T-helper 2 cell treated with Interferon-gamma antibody and Interleukin-4, amounts not matched to agents 100 ng/mL and 5 ng/mL, for 36 hours (primary cell): ENCODE measurements around the gene CEP63. TPM values are rescaled to one million over a fixed set of nuclear protein-coding genes. Genes with fewer than 3 reads are reported as not detected.

Source experiments
- intact Hi-C: fragments of 100-400 bp; cut with micrococcal nuclease; formaldehyde crosslinking; loops from one replicate; pipeline ENCODE4 v1.15.1; 2023
- total RNA-seq: library from RNA; stranded (reverse); gene quantifications from 2 replicates; pipeline ENCODE4 v1.2.3, GENCODE V29; 2022

The CEP63 gene
- total RNA-seq, 1 donor from 2014 or later: 21.9 TPM

DNA sequence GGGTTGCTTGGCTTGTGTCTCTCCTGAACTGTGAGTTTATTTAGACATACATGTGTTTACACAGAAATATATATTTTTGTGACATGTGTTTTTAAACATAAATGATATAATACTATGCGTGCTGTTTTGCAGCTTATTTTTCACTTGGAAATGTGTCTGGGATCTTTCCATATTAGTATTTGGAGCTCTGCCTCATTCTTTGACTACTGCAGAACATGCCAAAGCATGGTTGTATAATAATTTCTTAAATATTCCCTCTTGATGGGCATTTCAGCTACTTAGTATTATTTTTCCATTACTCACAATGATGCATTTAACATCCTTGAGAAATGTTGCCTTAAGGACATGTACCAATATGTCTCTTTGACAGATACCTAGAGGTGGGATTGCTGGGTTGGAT is 19.5 kb upstream of the CEP63 start:
- intact Hi-C loops: no loop called here

DNA sequence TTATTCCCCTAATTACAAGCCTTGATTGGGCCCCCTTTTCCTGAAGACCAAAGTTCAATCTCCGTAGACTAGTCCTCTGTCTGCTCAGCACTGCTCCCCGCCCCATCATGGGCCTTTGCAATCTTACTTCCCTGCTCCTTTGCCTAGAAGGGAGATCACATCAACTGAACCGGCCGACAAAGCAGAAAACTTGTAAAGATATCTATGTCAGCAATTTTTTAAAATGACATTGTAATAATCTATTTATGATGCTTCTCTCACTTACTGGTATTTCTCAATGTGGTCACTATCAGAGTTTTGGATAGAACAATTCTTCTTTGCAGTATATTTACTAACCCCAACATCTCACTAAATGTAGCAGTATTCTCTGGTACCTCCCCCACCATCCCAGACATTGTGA is 17.3 kb upstream of the CEP63 start:
- intact Hi-C loops: no loop called here

DNA sequence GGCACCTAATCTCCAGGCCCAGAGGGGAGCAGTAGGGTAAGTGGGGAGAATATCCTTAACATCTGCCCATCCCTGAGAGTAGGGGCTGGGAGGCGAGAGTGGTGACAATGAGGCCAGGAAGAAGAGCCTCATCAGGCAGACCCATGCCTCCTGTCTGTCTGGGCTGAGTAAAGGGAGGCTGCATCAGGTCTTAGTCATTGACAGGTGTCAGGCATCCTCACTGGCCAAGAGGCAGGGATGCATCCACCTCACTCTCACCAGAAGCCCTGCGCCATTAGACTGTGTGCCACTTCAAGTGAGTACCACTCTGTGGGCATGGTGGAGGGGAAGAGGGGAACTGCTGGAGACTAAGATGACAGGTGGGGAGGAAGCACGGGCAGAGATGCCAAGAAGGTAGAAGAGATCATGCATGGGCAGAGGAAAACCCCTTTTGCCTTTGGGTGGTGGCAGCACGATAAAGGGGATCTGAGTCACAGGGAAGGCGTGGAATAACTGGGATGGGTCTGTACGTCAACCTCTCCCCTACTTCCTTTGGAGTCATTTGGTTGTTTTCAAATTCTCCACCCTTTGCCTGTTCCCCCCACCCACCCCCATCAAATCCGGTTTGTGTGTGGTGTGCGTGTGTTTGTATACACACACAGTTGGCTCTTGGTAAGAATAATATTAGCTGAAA is 14.2 kb upstream of the CEP63 start:
- intact Hi-C loops: loop anchor here (5.0 kb wide), 1 partner anchor 274 kb away; no protein-coding TSS in a partner anchor

DNA sequence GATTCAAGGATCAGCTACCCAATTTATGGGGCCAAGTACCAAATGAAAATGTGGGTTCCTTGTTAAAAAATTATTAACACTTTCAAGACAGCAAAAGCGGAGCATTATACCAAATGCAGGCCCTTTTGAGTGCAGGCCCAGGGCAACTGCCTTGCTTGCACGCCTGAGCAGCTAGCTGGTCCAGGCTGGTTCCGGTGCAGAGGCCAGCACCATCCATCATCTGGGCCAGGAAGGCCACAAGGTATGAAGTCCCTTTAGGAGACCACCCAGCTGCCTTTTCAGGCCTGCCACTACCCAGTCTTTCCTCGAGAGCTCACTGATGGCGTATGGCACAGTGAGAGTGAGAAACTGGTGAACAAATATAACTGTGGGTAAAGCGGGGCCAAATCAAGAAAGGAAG is 13.0 kb upstream of the CEP63 start:
- intact Hi-C loops: loop anchor here (5.0 kb wide), 1 partner anchor 276 kb away; no protein-coding TSS in a partner anchor

DNA sequence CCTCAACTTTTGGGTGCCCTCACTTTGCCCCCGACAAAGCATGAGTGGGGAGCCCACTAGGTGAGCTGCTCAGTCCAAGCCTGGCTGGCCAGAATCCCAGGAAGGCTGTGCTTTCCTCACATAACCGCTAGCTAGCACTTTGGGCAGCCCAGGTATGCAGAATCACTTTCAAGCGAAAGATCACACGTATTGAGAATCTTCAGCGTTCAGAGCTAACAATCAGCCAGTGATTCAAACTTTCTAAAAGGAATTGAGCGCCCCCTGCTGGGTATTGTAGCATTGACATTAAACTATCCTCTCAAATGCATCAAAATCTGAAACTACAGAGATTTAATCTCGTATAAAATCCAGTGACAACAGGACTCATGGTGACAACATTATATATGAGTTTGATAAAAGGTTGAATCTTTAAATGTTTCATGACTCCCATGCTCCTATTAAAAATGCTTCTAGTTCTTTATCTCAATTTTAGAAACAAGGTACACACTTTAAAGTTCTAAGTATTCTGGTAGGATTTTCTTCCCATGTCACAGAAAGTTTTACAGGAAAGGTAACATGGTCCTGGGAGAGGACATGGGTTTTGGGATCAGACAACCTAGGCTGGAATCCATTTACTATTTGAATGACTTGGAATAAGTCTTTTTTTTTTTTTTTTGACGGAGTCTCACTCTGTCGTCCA is 11.8 kb upstream of the CEP63 start:
- intact Hi-C loops: loop anchor here (1.0 to 5.0 kb wide), 3 partner anchors 166 to 277 kb away; no protein-coding TSS in a partner anchor

DNA sequence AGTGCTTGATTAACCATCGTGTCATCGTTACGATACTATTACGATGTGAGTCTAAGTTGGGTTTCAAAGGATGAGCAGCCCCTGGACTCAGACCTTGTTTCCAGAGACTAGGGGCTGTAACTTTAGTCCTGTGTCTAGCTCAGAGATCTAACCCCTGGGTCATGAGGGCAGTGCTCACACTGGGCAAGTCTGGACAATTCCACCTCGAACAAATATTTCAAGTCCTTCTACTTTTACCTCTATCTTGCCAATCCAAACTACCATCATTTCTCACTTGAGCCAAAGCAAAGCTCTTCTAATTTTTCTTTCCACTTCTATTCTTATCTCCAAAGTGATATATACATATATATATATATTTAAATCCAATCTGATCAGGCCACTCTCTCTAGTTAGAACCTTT is 10.9 kb upstream of the CEP63 start:
- intact Hi-C loops: loop anchor here (1.0 to 5.0 kb wide), 3 partner anchors 167 to 278 kb away; no protein-coding TSS in a partner anchor

DNA sequence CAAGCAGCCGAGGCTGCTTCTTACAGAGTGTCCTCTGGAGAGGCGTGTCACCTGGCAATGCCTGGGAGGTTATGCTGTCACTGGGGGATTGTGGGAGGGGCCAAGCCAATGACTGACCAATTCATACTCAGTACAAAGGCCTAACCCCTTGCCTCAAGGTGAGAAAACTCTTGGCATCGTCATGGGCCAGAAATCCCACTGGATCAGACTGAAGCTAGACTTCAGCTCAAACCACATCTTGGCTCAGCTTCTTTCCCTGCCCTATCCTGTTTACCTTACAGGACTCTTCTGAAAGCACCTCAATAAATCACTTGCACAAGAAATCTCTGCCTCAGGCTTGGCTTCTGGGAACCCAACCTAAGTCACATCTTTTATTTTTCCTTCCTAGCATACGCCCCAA is 9.6 kb upstream of the CEP63 start:
- intact Hi-C loops: no loop called here

DNA sequence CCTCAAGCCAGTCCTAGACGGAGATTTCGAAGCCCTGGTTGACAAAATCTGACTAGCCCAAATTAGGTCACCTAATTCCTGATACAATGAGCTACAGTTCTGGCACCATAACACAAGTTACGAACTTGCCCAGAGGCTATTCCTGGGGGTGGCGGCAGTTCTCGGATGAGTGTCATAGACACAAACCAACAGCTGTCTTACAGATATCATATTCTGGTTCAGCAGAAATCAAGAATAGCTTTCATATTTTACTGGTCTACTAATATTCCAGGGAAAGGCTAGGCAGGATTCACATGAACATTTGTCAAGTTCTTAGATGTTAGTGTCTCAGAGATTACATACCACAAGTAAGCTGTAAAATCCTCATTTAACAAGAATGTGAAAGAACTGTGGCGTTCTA is 8.9 kb upstream of the CEP63 start:
- intact Hi-C loops: no loop called here

DNA sequence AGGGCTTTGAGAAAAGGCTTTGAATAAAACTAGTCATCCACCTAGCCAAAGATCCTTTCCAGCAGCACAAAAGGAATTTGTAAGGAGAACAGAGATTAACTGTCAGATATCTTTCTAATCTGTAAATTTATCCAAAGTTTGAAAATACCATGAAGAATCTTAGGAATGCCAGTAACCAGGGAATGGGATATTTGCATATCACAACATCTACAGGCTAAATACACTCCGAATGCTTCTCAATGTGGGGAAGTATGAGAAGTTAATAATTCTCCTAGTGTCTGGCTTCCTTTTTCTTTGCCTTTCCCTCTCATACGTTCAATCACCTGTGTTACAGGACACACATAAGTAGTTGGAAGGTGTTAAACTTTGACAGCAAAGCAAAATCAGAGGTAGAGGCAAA is 7.9 kb upstream of the CEP63 start:
- intact Hi-C loops: no loop called here

DNA sequence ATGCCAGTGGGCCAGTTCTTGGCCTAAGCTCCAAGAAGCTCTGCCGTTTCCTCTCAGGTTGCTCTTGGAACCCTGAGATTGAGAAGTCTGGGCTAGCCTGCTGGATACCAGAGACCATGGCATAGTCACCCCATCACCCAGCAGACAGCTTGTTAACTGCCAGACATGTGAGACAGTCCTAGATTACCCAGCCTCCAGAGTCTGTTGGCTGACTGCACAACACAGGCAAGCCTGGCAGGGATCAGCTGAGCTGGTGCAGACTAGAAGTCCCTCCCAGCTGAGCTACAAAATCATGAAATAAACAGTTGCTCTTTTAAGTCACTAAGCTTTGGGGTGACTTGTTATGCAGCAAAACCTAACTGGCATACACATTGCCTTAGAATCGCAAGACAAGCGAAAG is 5.3 kb upstream of the CEP63 start:
- intact Hi-C loops: no loop called here

DNA sequence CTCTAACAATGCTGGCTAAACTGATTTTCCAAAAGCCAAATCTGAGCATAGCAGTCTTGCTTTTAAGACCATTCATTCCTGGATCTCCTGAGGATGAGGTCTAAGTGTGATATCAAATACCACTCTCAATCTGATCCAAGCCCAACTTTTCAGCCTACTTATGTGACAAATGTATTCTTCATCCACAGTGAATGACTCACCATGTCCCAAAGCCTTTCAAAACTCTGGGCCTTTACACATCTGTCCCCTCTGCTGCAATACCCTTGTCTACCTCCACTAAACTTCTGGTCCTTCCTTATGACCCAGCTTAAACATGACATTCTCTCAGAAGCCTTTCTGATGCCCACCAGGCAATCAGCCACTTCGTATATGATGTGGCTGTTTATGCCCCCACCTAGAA is 4.7 kb upstream of the CEP63 start:
- intact Hi-C loops: no loop called here

DNA sequence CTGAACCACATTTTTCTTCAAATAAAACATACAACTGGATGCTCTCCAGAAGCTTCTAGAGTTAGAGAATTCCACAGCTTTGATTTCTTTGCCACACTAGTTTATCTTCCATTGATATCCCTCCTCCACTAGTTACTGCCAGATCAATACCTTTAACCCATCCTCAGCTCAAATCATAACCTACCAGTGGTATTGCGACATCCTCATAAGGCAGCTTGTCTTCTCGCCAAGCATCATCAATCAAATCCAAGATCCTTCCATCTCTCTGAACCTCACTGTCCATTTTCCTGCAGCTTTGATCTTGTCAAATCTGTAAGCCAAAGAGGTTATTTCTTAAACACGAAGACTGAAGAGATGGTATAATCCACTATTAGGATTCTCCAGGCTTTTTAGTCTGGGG is 3.2 kb upstream of the CEP63 start:
- intact Hi-C loops: no loop called here

DNA sequence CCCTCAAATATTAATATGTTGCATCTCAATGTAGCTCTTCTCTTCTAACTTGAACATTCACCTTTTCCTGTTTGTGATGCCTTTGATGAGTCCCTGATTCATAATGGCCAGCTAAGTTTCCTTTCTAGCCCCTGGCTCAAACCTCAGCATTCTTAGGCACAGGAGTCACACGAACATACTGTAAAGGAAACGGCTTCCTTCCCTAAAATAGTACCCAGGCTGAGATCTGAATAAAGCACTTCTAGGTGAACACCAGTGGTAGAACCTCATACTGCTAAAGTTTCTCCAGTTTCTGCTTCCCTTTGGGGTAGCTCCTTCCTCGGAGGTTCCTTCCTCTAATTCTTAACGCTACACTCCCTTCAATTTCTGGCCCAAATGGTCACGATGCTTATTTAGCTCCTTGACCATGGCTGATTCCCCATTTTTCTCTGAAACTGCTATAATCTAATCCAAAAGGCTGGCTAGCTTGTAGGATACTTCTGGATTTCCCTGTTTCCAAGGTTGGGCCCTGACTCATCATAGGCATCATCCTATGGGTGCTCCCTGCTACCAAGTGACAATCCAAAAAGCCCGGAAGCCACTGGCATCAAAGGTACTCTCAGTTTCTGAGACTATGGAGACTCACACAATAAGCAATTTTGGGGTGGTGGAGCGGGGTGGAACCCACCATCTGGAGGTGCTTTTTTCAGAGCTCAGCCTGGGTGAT is 2.5 kb upstream of the CEP63 start:
- intact Hi-C loops: no loop called here

DNA sequence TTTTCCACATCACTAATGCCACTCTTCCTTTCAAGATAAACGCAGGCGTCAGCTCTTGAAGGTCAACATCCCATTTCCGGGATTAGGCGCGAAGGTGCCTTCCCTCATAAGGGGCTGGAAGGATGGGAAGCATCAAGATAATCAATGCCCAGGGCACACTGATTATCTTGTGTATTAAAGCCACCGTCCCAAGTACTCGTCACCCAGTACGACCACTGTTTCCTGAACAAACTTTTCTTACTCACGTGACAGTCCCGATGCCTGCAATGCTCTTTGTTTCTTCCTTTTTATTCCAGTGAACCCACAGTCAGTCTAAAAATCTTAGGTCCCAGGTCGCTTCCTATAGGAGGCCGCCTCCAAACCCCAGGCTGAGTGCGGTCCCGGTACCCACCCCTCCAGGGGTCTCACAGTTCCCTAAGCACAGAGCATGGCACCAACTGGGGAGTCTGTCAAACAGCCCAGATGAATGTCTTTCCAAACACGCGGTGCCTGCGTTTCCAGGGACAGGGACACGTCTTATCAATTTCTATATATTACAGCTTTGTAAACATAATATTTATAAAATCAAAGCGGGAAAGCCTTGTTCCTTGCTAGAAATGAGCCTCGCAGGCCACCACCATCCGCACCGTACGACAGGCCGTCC is 661 bp upstream of the CEP63 start:
- intact Hi-C loops: loop anchor here (2.0 to 5.0 kb wide), 3 partner anchors 678 to 1043 kb away; partner anchors contain the start of gene SRPRB

DNA sequence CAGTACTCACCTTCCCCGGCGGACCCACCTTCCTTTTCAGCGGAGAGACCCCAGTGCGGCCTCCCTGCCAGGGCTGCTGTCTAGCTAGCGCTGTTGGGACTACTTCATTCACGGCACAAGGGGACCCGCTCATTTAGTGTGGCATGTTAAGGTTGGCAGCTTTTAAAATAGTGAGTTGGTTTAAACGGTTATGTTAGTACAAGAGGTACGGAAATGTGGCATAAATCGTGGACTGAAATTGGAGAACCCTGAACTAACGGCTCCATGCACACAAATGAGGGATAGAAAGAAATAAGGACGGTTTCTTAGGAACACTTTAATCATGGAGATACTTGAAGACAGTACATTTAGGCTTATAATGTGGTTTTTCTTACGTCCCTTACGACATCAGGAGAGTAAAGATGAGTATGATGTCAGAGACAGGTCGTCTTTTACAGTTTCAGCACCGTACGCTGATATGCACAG is 752 bp downstream of the CEP63 start:
- intact Hi-C loops: loop anchor here (1.0 to 5.0 kb wide), 4 partner anchors 236 to 1044 kb away; partner anchors contain the start of genes RYK and SRPRB

DNA sequence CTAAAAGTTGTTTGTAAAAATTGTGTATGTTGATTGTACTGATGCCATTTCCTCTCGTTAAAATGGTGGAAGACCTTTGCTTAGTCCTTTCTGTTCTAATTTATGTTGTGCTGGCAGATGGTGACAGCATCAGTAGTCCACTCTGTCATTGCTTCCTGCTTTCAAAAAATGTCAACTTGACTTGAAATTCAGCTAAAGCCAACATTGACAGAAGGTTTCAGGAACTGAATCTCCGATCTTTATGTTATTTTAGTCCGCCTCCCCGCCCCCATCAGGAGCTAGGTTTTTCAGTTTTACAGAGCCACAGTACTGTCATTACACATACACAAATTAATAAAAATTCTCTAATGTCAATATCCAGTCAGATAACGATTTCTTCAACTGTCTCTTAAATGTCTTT is 1.5 kb downstream of the CEP63 start:
- intact Hi-C loops: loop anchor here (2.0 to 5.0 kb wide), 3 partner anchors 237 to 1045 kb away; partner anchors contain the start of genes RYK and SRPRB

DNA sequence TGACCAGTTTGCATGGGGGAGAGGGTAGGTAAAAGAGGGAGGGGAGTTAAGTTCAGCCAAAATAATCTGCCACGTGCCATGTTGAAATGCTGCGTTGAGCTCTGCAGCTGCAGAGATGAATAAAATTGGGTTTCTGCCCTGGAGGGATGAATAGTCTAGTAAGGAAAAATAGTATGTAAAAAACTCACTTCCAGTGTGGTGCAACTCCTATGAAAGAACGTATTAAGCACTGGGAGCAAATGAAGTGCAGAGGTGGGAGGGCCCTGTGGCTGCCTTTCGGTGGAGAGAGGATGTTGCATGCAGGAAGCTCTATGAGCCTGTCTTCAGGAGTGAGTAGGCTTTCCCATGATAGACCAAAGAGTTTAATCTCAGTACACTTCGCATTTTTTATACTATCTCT is 8.6 kb downstream of the CEP63 start:
- intact Hi-C loops: no loop called here

DNA sequence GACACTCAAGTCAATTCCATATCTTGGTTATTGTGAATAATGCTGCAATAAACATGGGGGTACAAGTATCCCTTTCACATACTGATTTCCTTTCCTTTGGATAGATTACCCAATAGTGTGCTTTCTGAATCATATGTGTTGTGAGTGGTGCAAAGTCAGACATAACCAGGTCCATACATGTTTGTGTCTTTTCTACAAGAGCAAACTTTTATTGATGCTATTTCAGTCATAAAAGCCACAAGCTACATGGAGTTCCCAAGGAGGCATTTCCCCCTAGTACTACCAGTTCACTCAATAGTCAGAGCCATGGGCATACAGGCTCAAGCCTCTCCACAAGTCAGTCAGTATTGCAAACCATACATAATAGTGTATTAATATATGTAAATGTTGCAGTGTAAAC is 10.1 kb downstream of the CEP63 start:
- intact Hi-C loops: no loop called here

DNA sequence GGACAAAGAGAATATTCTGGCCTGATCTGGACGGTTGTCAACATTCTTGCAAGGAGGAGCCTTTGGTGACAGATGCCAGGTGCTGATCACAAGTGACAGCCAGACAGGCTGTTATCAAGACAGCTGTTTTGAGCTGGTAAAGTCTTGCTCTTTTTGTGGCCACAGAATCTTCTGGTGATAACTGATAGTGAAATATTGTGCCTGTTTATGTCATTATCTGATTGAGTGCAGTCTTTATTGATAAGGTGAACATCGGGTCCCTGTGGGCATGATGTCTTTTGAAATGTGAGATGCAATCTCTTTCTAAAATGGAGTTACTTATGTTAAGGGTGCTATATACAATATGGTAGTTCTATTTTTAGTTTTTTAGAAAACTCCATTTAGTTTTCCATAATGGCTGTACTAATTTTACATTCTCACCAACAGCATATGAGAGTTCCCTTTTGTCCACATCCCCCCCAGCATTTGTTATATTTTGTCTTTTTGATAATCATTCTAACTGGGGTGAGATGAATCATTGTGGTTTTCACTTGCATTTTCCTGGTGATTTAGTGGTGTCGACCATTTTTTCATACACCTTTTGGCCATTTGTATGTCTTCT is 10.7 kb downstream of the CEP63 start:
- intact Hi-C loops: no loop called here

DNA sequence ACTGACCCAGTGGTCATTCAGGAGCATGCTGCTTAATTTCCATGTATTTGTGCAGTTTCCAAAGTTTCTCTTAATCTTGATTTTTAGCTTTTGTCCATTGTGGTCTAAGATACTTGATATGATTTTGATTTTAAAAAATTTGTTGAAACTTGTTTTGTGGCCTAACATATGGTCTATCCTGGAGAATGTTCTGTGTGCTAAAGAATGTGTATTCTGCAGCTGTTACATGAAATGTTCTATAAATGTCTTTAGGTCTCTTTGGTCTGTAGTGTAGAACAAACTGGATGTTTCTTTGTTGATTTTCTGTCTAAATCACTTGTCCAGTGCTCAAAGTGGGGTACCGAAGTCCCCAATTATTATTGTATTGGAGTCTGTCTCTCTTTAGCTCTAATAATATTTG is 17.4 kb downstream of the CEP63 start:
- intact Hi-C loops: no loop called here

DNA sequence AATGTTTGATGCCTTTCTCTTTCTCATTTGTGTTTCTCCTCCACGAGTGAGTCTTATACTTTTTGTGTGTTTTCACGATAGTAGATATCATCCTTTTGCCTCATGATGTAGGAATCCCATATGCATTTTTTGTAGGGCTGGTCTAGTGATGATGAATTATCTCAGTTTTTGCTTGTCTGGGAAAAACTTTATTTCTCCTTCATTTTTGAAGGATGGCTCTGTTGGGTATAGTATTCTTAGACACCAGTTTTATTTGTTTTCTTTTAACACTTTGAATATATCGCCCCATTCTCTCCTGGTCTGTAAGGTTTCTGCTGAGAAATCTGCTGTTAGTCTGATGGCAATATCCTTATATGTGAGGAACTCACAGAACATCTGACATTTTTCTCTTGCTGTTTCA is 18.3 kb downstream of the CEP63 start:
- intact Hi-C loops: no loop called here
